A673 (cell line): Measurements from ENCODE around the gene PNMA1. TPM values are rescaled to one million over a fixed set of nuclear protein-coding genes. Genes with fewer than 3 reads are reported as not detected.
A peak's percentile ranks its signal among the peaks of the same experiment; 100 is the strongest.

Experiments
- BruUV-seq: library from RNA; stranded (reverse); fragments of 400-500 nt; replicated peaks from 2 replicates; lab custom pipeline; 2021; lab: Mats Ljungman, UMichigan
- CTCF ChIA-PET: fragments of 300-600 bp; sonication (Branson Sonifier 250); formaldehyde crosslinking; loops from one replicate; lab custom pipeline; 2022; ENCODE audit warnings: antibody characterized with exemption; lab: Charles Lee
- POLR2A ChIA-PET: fragments of 300-600 bp; sonication (Branson Sonifier 250); formaldehyde crosslinking; loops from one replicate; lab custom pipeline; 2022; ENCODE audit warnings: antibody characterized with exemption; ENCODE audit not compliant: low non-redundant PET; lab: Charles Lee
- DNase-seq: peaks from one replicate; pipeline ENCODE4 v3.0.0-alpha.2; 2015; ENCODE audit warnings: low spot score
- H3K27ac ChIP-seq: fragments of 200-600 bp; sonication (generic); 2 replicates; pipeline ENCODE4 v1.5.1; 2016; ENCODE audit warnings: mixed run types, low read depth, mild to moderate bottlenecking, mixed read lengths, antibody characterized with exemption, low read length; ENCODE audit not compliant: poor library complexity, severe bottlenecking
- H3K27me3 ChIP-seq: fragments of 200-600 bp; sonication (generic); replicated peaks from 2 replicates; pipeline ENCODE4 v1.6.1; 2017; ENCODE audit warnings: mixed run types, low read depth, mild to moderate bottlenecking, mixed read lengths, antibody characterized with exemption, low read length; ENCODE audit not compliant: insufficient read depth, poor library complexity
- H3K36me3 ChIP-seq: fragments of 200-600 bp; sonication (generic); 2 replicates; pipeline ENCODE4 v1.6.1; 2016; ENCODE audit warnings: mixed run types, mild to moderate bottlenecking, mixed read lengths, antibody characterized with exemption, low read length; ENCODE audit not compliant: insufficient read depth, poor library complexity, severe bottlenecking
- H3K4me1 ChIP-seq: fragments of 200-600 bp; sonication (generic); 2 replicates; pipeline ENCODE4 v1.6.1; 2017; ENCODE audit warnings: mixed run types, mild to moderate bottlenecking, mixed read lengths, antibody characterized with exemption, low read length; ENCODE audit not compliant: insufficient read depth, poor library complexity, severe bottlenecking
- H3K4me3 ChIP-seq: fragments of 200-600 bp; sonication (generic); 2 replicates; pipeline ENCODE4 v1.5.1; 2016; ENCODE audit warnings: low read depth, mixed run types, mild to moderate bottlenecking, mixed read lengths, low read length; ENCODE audit not compliant: poor library complexity, severe bottlenecking
- H3K9me3 ChIP-seq: fragments of 200-600 bp; sonication (generic); 2 replicates; pipeline ENCODE4 v1.6.1; 2016; ENCODE audit warnings: mixed run types, low read depth, mild to moderate bottlenecking, mixed read lengths, antibody characterized with exemption, low read length; ENCODE audit not compliant: poor library complexity, severe bottlenecking
- CTCF ChIP-seq: fragments of 300-800, 200-600 bp; sonication (generic); conservative IDR thresholded peaks from 2 replicates; pipeline ENCODE4 v1.5.1; 2017; ENCODE audit warnings: low read depth, mild to moderate bottlenecking, antibody characterized with exemption, low read length, moderate library complexity, mixed read lengths
- EZH2 ChIP-seq: fragments of 200-600 bp; sonication (generic); IDR thresholded peaks from 2 replicates; pipeline ENCODE4 v1.6.1; 2017; ENCODE audit warnings: borderline replicate concordance, low read depth, mild to moderate bottlenecking, mixed read lengths, antibody characterized with exemption, low read length; ENCODE audit not compliant: poor library complexity, severe bottlenecking
- intact Hi-C: fragments of 100-400 bp; cut with micrococcal nuclease; formaldehyde crosslinking; loops from one replicate; pipeline ENCODE4 v1.10.0; 2022; ENCODE audit not compliant: unreplicated experiment
- total RNA-seq: library from RNA; stranded (reverse); gene quantifications from 2 replicates; pipeline ENCODE4 v1.2.3, GENCODE V29; 2021

Gene PNMA1
- total RNA-seq, 1 experiment from 2014 or later, result 51.4 TPM

GRCh38 chr14:73715707-73716106 is 1.5 kb upstream of the PNMA1 start:
- ChIA-PET POLR2A (no interaction called here), CTCF (interaction anchor here (1.1 kb wide), 1 partner anchor 13 kb away, joined by 14 read pairs; no protein-coding TSS in a partner anchor)
- Histone ChIP-seq H3K9me3 (no peaks in the 10 kb centered on the region), H3K27ac (no peak overlapping the region), H3K27me3 (no peaks in the 10 kb centered on the region), H3K36me3 (peaks cover 32% of the 10 kb centered on the region), H3K4me1 (peaks cover 8% of the 10 kb centered on the region), H3K4me3 (no peak overlapping the region)
- DNase-seq, result no peak
- BruUV-seq, result no TSS peak
- TF ChIP-seq EZH2, result no peak
- no peak for TF ChIP-seq CTCF
- intact Hi-C loops, result no loop called here

GRCh38 chr14:73714656-73715081 is 485 bp upstream of the PNMA1 start:
- intact Hi-C loops, result no loop called here
- CTCF ChIA-PET, result interaction anchor here (0.6 kb wide), 2 partner anchors 82 to 582 kb away, joined by 4 to 6 read pairs; no protein-coding TSS in a partner anchor
- POLR2A ChIA-PET, result interaction anchor here (0.5 kb wide), 1 partner anchor 129 kb away, joined by 3 read pairs; no protein-coding TSS in a partner anchor
- no peaks in the 10 kb centered on the region for H3K27me3 ChIP-seq
- no peaks in the 10 kb centered on the region for H3K9me3 ChIP-seq
- no peak overlapping the region for H3K27ac ChIP-seq
- peaks cover 8% of the 10 kb centered on the region for H3K4me1 ChIP-seq
- BruUV-seq, result no TSS peak
- TF ChIP-seq CTCF (no peak), EZH2 (no peak)
- DNase-seq, result no peak
- H3K36me3 ChIP-seq, result peaks cover 26% of the 10 kb centered on the region
- H3K4me3 ChIP-seq, result peak overlapping the region; percentile 87

GRCh38 chr14:73713206-73713802 is 880 bp downstream of the PNMA1 start:
- peaks cover 15% of the 10 kb centered on the region for H3K36me3 ChIP-seq
- peak overlapping the region; percentile 87 for H3K4me3 ChIP-seq
- no peaks in the 10 kb centered on the region for H3K27me3 ChIP-seq
- H3K4me1 ChIP-seq, result peaks cover 8% of the 10 kb centered on the region
- TF ChIP-seq CTCF, result no peak
- TF ChIP-seq EZH2, result no peak
- peak overlapping the region; percentile 85 for H3K27ac ChIP-seq
- TSS peak; percentile 65 for BruUV-seq
- intact Hi-C loops, result no loop called here
- no peaks in the 10 kb centered on the region for H3K9me3 ChIP-seq
- no peak for DNase-seq
- POLR2A ChIA-PET, result no interaction called here
- CTCF ChIA-PET, result no interaction called here
